HEK293T (cell line): ENCODE data around the gene PPP2R5A.

ENCODE experiments used
- BHLHE40 ChIP-seq: fragments of 450-650 bp; IDR thresholded peaks from 2 replicates; pipeline ENCODE4 v1.6.1; 2016; ENCODE audit warnings: mild to moderate bottlenecking, moderate library complexity, borderline replicate concordance
- FOXK2 ChIP-seq: fragments of 450-650 bp; IDR thresholded peaks from 2 replicates; pipeline ENCODE4 v1.6.1; 2016; ENCODE audit warnings: mild to moderate bottlenecking
- FOXM1 ChIP-seq: fragments of 450-650 bp; IDR thresholded peaks from 2 replicates; pipeline ENCODE4 v1.6.1; 2017; ENCODE audit warnings: mild to moderate bottlenecking, borderline replicate concordance
- LEF1 ChIP-seq: fragments of 450-650 bp; IDR thresholded peaks from 2 replicates; pipeline ENCODE4 v1.6.1; 2017; ENCODE audit warnings: mild to moderate bottlenecking, borderline replicate concordance
- NFRKB ChIP-seq: fragments of 450-650 bp; IDR thresholded peaks from 2 replicates; pipeline ENCODE4 v1.6.1; 2016; ENCODE audit warnings: mild to moderate bottlenecking, moderate library complexity
- SP1 ChIP-seq: fragments of 450-650 bp; IDR thresholded peaks from 2 replicates; pipeline ENCODE4 v1.6.1; 2017
- TARDBP ChIP-seq: fragments of 450-650 bp; IDR thresholded peaks from 2 replicates; pipeline ENCODE4 v1.6.1; 2016
- ZNF384 ChIP-seq: fragments of 450-650 bp; IDR thresholded peaks from 2 replicates; pipeline ENCODE4 v1.6.1; 2016
- TF ChIP-seq, protein P1 (sequence below): fragments of 450-650 bp; IDR thresholded peaks from 2 replicates; pipeline ENCODE4 v1.6.1; 2016

DNA sequence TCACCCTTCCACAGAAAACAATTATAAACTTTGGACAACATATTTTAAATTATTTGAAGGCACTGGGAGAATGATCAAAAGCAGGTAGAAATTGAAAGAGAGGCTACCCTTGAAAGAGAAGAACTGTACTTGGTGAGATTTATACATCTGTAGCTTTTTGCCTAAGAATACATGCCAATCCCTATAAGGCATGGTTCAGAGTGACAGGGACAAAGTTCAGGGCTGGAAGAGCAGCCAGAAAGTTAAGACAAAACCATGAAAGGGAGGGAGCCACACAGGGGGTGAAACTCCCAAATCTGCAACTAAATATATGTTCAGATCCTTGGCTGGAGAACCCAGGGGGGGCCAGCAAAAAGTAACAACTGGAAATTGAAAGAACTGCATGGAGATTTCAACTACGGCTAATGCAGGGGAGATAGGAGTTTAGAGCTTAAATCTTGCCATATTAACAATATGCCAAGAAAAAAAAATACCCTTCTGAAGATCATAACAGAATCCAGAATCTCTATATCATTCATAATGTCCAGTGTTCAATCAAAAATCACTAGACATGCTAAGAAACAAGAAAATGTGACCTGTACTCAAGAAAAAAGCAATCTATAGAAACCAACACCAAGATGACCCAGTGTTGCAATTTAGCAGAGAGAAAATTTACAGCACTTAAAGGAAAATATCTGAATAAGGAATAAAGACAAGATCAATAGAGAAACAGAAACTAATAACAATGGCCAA is 103.9 kb downstream of the PPP2R5A start:
- TF ChIP-seq, protein P1, sequence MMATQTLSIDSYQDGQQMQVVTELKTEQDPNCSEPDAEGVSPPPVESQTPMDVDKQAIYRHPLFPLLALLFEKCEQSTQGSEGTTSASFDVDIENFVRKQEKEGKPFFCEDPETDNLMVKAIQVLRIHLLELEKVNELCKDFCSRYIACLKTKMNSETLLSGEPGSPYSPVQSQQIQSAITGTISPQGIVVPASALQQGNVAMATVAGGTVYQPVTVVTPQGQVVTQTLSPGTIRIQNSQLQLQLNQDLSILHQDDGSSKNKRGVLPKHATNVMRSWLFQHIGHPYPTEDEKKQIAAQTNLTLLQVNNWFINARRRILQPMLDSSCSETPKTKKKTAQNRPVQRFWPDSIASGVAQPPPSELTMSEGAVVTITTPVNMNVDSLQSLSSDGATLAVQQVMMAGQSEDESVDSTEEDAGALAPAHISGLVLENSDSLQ: no peak
- no peak for TF ChIP-seq FOXM1
- TF ChIP-seq TARDBP: no peak
- TF ChIP-seq BHLHE40: no peak
- TF ChIP-seq LEF1: no peak
- TF ChIP-seq SP1: no peak
- TF ChIP-seq NFRKB: no peak
- no peak for TF ChIP-seq FOXK2
- TF ChIP-seq ZNF384: no peak
